DMS 273 treated with DMSO at 0.1 percent for 48 hours (cell line): ENCODE data around the gene MLIP.

ENCODE experiments used
- DNase-seq: peaks from one replicate; lab custom pipeline; 2025; lab: John Stamatoyannopoulos, UW

MLIP gene

GRCh38 chr6:54282186-54282585 lies 170.9 kb downstream of the MLIP start:
- DNase-seq: no peak

DNA sequence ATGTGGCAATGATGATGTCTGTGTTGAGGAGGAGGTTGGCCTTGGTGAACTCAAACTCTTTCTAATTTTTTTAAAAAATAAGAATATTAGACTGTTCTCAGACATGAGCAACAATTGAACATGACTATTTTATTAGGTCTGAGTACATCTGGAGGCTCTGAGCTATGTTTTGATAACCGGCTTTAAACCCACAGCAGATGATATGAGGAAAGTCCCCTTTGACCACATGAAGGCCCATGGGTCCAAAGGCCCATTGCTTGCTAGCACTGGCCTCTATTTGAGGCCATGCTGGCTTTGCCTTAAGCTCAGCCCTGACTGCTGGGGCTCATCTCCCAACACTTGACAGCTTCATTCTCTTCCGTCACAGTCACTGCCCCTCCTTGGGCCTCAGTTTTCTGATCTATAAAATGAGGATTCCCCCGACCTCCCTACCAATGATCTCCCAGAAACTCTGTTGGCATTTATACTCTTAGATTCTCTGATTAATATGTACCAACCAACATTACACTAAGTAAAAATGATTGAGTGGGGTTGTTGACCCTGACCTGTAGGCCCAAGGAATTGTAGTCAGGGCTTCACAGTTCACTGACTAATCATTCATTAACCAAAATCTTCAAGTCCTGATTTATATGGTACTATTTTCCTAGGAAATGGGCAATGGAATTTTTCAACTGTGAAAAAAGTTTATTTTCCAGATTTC lies 173.1 kb downstream of the MLIP start:
- DNase-seq: no peak

DNA sequence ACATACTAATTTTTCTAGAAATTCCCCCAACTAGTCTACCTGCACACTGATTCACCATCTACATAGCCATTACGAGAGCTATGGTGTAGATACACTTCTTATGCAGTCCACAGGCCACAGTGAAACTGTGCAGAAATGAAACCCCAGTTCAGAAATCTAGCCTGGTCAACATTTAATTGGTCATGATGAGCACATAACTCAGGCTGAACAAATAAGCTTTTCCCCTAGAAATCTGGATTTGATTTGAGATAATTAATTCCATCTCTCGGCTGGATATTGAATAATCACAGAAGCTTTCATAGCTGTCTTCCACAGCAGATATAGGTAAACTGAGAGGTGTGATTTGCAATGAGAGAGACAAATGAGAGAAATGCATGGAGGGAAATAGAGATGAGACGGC lies 174.4 kb downstream of the MLIP start:
- DNase-seq: no peak

DNA sequence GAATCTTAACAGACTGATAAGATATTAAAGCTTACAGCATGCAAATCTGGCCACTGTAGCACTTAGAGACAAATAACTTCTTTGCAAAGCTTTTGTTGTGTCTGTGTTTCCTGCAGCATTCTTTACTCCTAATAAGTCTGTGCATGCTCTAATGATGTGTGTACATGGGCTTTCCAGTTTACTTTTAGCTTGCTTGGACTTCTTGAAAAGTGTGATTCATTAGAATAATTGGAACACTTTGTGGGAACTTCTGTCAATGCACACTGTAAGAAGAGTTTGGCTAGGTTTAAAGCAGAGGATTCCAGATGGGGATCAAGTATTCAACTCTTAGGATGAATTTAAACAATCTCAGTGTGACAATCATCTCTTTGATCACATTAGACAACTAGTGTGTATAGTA lies 174.9 kb downstream of the MLIP start:
- DNase-seq: no peak

- DNase-seq: no peak
Observed at GRCh38 chr6:54288474-54288873, 177.2 kb downstream of the MLIP start.

DNA sequence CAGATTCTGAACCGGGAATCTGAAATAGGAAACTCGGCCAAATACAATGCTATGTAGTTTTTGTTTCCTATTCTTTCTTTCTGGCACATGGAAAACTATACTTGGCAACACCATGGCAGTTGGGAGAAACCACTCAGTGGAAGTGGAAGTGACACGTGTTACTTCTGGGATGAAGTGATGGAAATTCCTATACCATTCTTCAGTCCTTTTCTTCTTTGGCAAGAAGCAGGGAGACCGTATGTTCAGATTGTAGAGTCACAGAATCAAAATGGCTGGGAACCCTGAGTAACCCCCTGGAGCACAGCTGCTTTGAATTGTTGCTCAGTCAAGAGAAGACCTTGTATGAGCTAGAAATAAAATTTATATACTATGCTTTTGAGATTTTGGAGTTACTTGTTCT lies 178.2 kb downstream of the MLIP start:
- DNase-seq: no peak

DNA sequence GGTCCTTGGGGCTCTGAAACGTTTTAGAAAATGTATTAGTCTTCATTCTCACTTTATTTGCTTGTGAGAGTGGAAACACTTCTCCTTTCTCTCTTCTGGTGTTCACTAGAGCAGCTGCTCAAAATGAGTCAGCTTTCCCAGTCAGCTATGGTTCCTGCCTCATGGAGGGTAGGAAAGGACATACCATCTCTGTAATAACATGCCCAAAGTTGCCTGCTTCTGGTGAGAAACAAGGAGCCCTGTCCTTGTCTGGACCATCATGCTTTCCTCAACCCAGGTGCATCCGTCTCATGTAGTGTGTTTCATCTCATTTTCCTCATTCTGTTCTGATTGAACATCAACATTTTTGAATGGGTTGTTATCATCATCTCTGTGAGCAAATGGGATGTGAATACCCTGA lies 179.9 kb downstream of the MLIP start:
- no peak for DNase-seq

DNA sequence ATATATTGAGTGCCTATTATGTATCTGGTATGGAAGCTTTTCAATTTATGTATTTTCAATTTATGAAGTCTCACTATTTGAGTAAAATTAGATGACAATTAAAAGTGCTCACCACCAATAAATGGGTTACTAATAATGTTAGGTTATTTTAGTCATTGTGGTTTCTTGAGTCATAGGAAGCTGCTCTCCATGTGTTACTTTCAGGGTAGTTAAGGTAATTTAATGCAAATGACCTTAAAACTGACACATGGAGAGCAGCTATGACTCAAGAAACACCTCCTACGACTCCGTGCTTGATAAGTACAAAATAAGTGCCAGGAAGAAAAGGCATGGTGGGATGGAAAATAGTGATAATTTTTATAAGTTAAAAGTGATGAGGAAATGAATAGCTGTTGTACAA lies 180.5 kb downstream of the MLIP start:
- DNase-seq: no peak

- no peak for DNase-seq
Observed at GRCh38 chr6:54294965-54295532, 183.8 kb downstream of the MLIP start.

GRCh38 chr6:54299542-54300269 lies 188.5 kb downstream of the MLIP start:
- no peak for DNase-seq

GRCh38 chr6:54301770-54302169 lies 190.5 kb downstream of the MLIP start:
- no peak for DNase-seq

- no peak for DNase-seq
Observed at GRCh38 chr6:54307439-54307910, 196.2 kb downstream of the MLIP start.

DNA sequence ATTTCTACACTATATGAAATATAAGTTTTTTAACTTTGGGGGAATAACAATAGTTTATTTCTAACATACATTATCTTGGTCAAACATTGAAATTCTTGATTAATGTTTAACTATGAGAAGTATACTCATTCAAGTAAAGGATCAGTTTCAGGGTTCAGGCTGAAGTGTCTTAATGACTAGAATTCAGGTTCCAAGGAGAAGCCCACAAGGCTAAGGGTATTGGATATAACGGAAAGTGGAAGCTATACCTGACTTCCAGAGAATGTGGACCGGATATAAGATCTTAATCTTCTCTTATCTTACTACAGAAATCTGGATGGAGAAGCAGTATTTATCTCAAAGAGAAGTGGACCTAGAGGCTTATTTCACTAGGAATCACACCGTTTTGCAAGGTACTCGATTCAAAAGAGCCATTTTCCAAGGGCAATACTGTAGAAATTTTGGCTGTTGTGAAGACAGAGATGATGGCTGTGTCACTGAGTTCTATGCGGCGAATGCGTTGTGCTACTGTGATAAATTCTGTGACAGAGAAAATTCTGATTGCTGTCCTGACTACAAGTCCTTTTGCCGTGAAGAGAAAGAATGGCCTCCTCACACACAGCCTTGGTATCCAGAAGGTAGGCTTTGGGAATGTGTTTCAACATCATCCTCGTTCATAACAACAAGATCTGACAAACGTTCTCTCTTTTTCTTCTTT lies 197.2 kb downstream of the MLIP start, which contains the start of gene TINAG:
Gene TINAG, plus strand, starts transcription at position 153 of the 697 bp plus-strand sequence. Its CDS starts 110 bp downstream, at position 263.
- DNase-seq: no peak

GRCh38 chr6:54308986-54309315 lies 197.7 kb downstream of the MLIP start:
- no peak for DNase-seq

GRCh38 chr6:54310377-54311152 lies 199.3 kb downstream of the MLIP start:
- no peak for DNase-seq

DNA sequence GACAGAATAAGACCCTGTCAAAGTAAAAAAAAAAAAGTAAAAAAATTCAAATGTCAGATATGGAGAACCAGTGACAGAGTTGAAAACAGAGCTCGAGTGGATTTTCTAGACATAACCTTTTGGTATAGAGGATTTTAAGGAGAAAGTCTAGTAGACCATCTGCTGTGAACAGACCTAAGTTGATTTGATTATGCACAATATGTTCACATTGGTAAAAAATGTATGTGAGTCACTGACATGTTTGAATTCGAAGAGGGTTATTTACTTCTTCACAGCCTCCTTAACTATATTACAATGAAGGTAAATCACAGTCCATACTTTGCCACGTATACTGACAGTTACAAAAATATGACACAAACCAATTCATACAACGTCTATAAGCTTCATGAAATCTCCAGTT lies 204.4 kb downstream of the MLIP start:
- peak; percentile 23 for DNase-seq
